HG03095 (cell line): ENCODE data around the gene KCTD1.
A peak's percentile ranks its signal among the peaks of the same experiment; 100 is the strongest.

Experiments used
- ATAC-seq: cut with Tn5 transposase; IDR thresholded peaks from one replicate; pipeline ENCODE4 v1.9.1; 2021; ENCODE audit warnings: moderate library complexity; ENCODE audit not compliant: unreplicated experiment

KCTD1 gene

GRCh38 chr18:26434887-26435286, 113.5 kb downstream of the KCTD1 start:
- no peak for ATAC-seq

- ATAC-seq, result no peak
Measured at GRCh38 chr18:26432651-26433424, 115.5 kb downstream of the KCTD1 start.

GRCh38 chr18:26429535-26430226, 118.7 kb downstream of the KCTD1 start:
- no peak for ATAC-seq

GRCh38 chr18:26425148-26425531, 123.2 kb downstream of the KCTD1 start:
- no peak for ATAC-seq

- ATAC-seq, result no peak
Measured at GRCh38 chr18:26424428-26425147, 123.8 kb downstream of the KCTD1 start.

GRCh38 chr18:26422472-26423162, 125.7 kb downstream of the KCTD1 start:
- peak; percentile 93 for ATAC-seq

- no peak for ATAC-seq
Measured at GRCh38 chr18:26421931-26422330, 126.4 kb downstream of the KCTD1 start.

- no peak for ATAC-seq
Measured at GRCh38 chr18:26421503-26421902, 126.8 kb downstream of the KCTD1 start.

GRCh38 chr18:26419746-26420145, 128.6 kb downstream of the KCTD1 start:
- ATAC-seq, result no peak

- ATAC-seq, result no peak
Measured at GRCh38 chr18:26418225-26418624, 130.1 kb downstream of the KCTD1 start.

GRCh38 chr18:26417190-26417589, 131.2 kb downstream of the KCTD1 start:
- no peak for ATAC-seq

- ATAC-seq, result no peak
Measured at GRCh38 chr18:26416652-26417150, 131.7 kb downstream of the KCTD1 start.

GRCh38 chr18:26415631-26416030, 132.7 kb downstream of the KCTD1 start:
- no peak for ATAC-seq

GRCh38 chr18:26414901-26415440, 133.4 kb downstream of the KCTD1 start:
- ATAC-seq, result no peak

- ATAC-seq, result no peak
Measured at GRCh38 chr18:26409091-26409490, 139.3 kb downstream of the KCTD1 start.

- no peak for ATAC-seq
Measured at GRCh38 chr18:26407736-26408601, 140.4 kb downstream of the KCTD1 start.

GRCh38 chr18:26406854-26407517, 141.4 kb downstream of the KCTD1 start:
- ATAC-seq, result no peak

- ATAC-seq, result no peak
Measured at GRCh38 chr18:26406324-26406723, 142.0 kb downstream of the KCTD1 start.

GRCh38 chr18:26405190-26405801, 143.1 kb downstream of the KCTD1 start:
- ATAC-seq, result peak; percentile 94
